ENCODE results near the gene CORO7.

Gene CORO7

DNA sequence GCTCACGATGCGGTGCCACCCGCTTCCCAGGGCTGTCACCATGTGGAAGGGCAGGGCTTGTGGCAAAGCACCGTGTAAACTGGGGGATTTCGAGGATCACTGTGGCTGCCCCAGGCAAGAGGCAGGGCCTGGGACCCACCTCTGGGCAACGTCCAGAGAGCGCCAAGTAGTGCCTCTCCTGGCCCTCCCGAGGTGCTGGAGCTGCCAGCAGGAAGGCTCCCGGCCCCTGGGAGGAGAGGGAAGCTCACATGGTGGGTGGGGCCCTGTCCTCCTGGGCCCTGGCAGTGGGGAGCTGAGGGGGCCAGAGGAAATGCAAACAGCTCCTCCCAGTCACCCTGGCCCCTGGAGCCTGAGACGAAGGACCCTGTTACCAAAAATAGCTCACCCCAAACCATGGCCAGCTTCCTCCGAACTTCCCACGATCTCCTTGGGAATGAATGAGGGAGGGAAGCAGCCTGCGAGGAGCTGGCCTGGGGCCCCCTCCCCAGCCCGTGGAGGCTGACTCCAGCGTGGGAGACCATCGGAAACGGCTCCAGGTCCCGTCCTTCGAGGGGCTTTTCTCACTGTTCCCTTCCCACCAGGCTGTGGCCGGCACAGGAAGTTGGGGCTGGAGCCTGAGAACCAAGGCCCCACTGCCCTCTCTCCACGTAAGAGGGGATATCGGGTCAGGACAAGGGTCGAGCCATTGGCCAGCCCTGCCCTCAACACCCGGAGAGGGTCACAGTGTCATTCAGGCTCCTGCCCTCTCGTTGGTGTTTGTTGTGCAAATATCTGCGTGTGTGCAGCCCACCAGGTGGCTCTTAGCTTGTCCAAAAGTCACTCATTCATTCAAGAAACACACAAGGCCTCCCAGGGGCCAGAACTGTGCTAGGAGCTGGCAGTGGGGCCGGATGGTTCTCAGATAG, 27.1 kb downstream of the CORO7 start:
- Histone ChIP-seq H3K27ac (no peak overlapping the region), H3K36me3 (no peaks in the 10 kb centered on the region; the same call in 1 of the 2 replicates), H3K27me3 (ENCODE audit: insufficient read depth, low read depth, severe bottlenecking) (no peaks in the 10 kb centered on the region), H3K4me3 (ENCODE audit: low read depth, low read length) (no peak overlapping the region), H3K9me3 (ENCODE audit: severe bottlenecking) (no peaks in the 10 kb centered on the region)
- TF ChIP-seq, protein P1, sequence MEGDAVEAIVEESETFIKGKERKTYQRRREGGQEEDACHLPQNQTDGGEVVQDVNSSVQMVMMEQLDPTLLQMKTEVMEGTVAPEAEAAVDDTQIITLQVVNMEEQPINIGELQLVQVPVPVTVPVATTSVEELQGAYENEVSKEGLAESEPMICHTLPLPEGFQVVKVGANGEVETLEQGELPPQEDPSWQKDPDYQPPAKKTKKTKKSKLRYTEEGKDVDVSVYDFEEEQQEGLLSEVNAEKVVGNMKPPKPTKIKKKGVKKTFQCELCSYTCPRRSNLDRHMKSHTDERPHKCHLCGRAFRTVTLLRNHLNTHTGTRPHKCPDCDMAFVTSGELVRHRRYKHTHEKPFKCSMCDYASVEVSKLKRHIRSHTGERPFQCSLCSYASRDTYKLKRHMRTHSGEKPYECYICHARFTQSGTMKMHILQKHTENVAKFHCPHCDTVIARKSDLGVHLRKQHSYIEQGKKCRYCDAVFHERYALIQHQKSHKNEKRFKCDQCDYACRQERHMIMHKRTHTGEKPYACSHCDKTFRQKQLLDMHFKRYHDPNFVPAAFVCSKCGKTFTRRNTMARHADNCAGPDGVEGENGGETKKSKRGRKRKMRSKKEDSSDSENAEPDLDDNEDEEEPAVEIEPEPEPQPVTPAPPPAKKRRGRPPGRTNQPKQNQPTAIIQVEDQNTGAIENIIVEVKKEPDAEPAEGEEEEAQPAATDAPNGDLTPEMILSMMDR (IDR thresholded peaks at IDR 0.05; ENCODE audit: low read depth, low read length): no peak
- no peak for DNase-seq

GRCh38 chr16:4388271-4389021, 27.9 kb downstream of the CORO7 start:
- no peak for DNase-seq
- Histone ChIP-seq H3K4me3 (ENCODE audit: low read depth, low read length) (no peak overlapping the region), H3K27me3 (ENCODE audit: insufficient read depth, low read depth, severe bottlenecking) (no peaks in the 10 kb centered on the region), H3K27ac (no peak overlapping the region), H3K9me3 (ENCODE audit: severe bottlenecking) (no peaks in the 10 kb centered on the region), H3K36me3 (no peaks in the 10 kb centered on the region)
- TF ChIP-seq, protein P1 (IDR thresholded peaks at IDR 0.05; ENCODE audit: low read depth, low read length): no peak

DNA sequence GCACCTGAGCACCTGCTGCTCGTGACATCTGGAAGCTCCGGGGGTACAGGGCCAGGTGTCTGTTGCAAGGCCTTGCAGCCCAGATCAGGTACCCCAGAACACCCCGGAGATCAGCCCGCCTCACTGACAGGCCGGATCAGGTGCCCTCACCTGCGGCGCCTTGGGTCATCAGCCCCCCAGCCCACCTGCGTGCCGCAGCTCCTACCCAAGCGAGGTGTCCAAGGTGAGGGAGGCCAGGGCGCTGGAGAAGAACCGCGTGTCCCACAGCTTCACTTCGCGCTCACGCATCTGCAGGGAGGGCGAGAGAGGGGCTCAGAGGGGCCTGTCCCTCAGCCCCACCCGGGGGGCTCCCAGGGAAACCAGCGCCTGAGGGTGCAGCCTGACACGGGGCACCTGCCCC, 28.6 kb downstream of the CORO7 start:
- no peaks in the 10 kb centered on the region for H3K9me3 ChIP-seq (ENCODE audit: severe bottlenecking)
- TF ChIP-seq, protein P1 (IDR thresholded peaks at IDR 0.05; ENCODE audit: low read depth, low read length): no peak
- no peak for DNase-seq
- H3K36me3 ChIP-seq: no peaks in the 10 kb centered on the region
- H3K27me3 ChIP-seq (ENCODE audit: insufficient read depth, low read depth, severe bottlenecking): no peaks in the 10 kb centered on the region
- no peak overlapping the region for H3K27ac ChIP-seq
- H3K4me3 ChIP-seq (ENCODE audit: low read depth, low read length): no peak overlapping the region

DNA sequence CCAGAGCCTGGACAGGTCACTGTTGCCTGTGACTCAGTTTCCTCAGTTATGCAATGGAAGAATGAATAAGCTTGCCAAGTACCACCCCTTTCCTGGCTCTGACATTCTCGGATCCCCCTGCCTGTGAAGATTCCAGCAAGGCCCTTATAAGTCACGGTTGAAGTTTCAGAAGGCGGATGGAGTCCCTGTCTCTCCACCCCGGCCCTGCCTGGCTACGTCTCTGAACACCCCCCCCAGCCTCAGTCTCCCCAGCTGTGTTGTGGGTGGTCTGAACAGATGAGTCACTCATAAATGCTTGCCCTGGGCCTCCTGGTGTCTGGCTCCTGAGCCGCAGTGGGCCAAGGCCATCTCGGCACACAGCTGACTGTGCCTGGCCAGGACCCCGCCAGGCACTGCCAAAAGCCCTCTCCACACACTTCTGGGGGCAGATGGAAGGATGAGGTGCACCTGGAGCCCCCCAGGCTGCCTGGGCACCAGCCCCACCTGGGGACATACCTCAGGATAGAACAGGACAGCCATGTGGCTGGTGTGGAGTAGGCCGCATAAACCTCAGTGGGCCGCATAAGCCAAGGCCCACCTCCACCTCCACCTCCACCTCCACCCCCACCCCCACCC, 29.3 kb downstream of the CORO7 start:
- H3K36me3 ChIP-seq: no peaks in the 10 kb centered on the region
- TF ChIP-seq, protein P1 (IDR thresholded peaks at IDR 0.05; ENCODE audit: low read depth, low read length): no peak
- DNase-seq: no peak
- H3K9me3 ChIP-seq (ENCODE audit: severe bottlenecking): no peaks in the 10 kb centered on the region
- H3K27ac ChIP-seq: no peak overlapping the region
- H3K4me3 ChIP-seq (ENCODE audit: low read depth, low read length): no peak overlapping the region
- no peaks in the 10 kb centered on the region for H3K27me3 ChIP-seq (ENCODE audit: insufficient read depth, low read depth, severe bottlenecking)

DNA sequence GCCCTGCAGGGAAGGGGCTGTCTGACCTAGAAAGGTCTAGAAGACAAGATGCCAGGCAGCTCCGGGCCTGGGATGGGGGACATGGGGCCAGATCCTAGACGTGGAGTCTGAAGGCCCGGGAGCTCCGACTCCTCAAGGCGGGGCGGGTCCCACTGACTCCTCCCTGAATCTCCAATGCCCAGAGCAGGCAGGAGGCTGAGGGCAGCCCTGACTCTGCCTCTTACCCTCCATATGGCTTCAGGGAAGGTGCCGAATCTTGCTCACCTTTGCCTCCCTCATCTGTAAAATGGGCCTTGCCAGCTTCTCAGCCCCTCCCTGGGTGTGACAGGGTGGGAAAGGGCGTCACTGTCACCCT, 30.0 kb downstream of the CORO7 start:
- DNase-seq: no peak
- Histone ChIP-seq H3K27ac (no peak overlapping the region), H3K9me3 (ENCODE audit: severe bottlenecking) (no peaks in the 10 kb centered on the region), H3K4me3 (ENCODE audit: low read depth, low read length) (no peak overlapping the region), H3K36me3 (no peaks in the 10 kb centered on the region), H3K27me3 (ENCODE audit: insufficient read depth, low read depth, severe bottlenecking) (no peaks in the 10 kb centered on the region)
- TF ChIP-seq, protein P1 (IDR thresholded peaks at IDR 0.05; ENCODE audit: low read depth, low read length): no peak
